ENCODE results near the gene MUC7. TPM values are rescaled to one million over a fixed set of nuclear protein-coding genes. Genes with fewer than 3 reads are reported as not detected.

Gene MUC7
- total RNA-seq, 4 donors from 2014 or later, result not detected

- in situ Hi-C loops (cut with MboI; ENCODE audit: low pct_ligation_motif_present in 1 of 4, low pct_unique_long_range_greater_than_20kb in 1 of 4, low sequenced_read_pairs in 3 of 4), result no loop called here
- 76 to 83% methylated on average over 3 to 5 of the region's 5 CpGs for WGBS, 2 donors (ENCODE audit: low coverage in 1 of 2)
Observed at GRCh38 chr4:70530997-70531396, 59.0 kb downstream of the MUC7 start.

GRCh38 chr4:70531981-70532380 is 60.0 kb downstream of the MUC7 start:
- Histone ChIP-seq H3K36me3 (no peaks in the 10 kb centered on the region), H3K9me3 (no peaks in the 10 kb centered on the region), H3K27me3 (no peaks in the 10 kb centered on the region), H3K27ac (no peak overlapping the region), H3K4me1 (no peaks in the 10 kb centered on the region), H3K4me3 (no peak overlapping the region)
- 60 to 62% methylated on average over 1 to 2 of the region's 2 CpGs for WGBS, 2 donors (ENCODE audit: low coverage in 1 of 2)
- TF ChIP-seq, protein P1, sequence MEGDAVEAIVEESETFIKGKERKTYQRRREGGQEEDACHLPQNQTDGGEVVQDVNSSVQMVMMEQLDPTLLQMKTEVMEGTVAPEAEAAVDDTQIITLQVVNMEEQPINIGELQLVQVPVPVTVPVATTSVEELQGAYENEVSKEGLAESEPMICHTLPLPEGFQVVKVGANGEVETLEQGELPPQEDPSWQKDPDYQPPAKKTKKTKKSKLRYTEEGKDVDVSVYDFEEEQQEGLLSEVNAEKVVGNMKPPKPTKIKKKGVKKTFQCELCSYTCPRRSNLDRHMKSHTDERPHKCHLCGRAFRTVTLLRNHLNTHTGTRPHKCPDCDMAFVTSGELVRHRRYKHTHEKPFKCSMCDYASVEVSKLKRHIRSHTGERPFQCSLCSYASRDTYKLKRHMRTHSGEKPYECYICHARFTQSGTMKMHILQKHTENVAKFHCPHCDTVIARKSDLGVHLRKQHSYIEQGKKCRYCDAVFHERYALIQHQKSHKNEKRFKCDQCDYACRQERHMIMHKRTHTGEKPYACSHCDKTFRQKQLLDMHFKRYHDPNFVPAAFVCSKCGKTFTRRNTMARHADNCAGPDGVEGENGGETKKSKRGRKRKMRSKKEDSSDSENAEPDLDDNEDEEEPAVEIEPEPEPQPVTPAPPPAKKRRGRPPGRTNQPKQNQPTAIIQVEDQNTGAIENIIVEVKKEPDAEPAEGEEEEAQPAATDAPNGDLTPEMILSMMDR (IDR thresholded peaks at IDR 0.05), result no peak
- TF ChIP-seq POLR2A (IDR thresholded peaks at IDR 0.05) (no peak), POLR2AphosphoS5 (IDR thresholded peaks at IDR 0.05) (no peak), EP300 (IDR thresholded peaks at IDR 0.05; ENCODE audit: low read depth) (no peak)
- intact Hi-C loops (cut with DNase I; ENCODE audit: low total_unique reads) (no loop called here), in situ Hi-C loops (cut with MboI; ENCODE audit: low pct_ligation_motif_present in 1 of 4, low pct_unique_long_range_greater_than_20kb in 1 of 4, low sequenced_read_pairs in 3 of 4) (no loop called here)
- DNase-seq, result no peak

More at GRCh38 chr4:70530997-70531396, 59.0 kb downstream of the MUC7 start:
- no peak overlapping the region for H3K27ac ChIP-seq
- no peaks in the 10 kb centered on the region for H3K4me1 ChIP-seq
- TF ChIP-seq POLR2AphosphoS5 (IDR thresholded peaks at IDR 0.05) (no peak), POLR2A (IDR thresholded peaks at IDR 0.05) (no peak), EP300 (IDR thresholded peaks at IDR 0.05; ENCODE audit: low read depth) (no peak)
- TF ChIP-seq, protein P1 (IDR thresholded peaks at IDR 0.05), result no peak
- no peak for DNase-seq
- H3K36me3 ChIP-seq, result no peaks in the 10 kb centered on the region
- H3K27me3 ChIP-seq, result no peaks in the 10 kb centered on the region
- intact Hi-C loops (cut with DNase I; ENCODE audit: low total_unique reads), result no loop called here
- H3K4me3 ChIP-seq, result no peak overlapping the region
- H3K9me3 ChIP-seq, result no peaks in the 10 kb centered on the region

Other genes with a start within 250 kb of the MUC7 start
- gene FDCSP, start 246.1 kb upstream of the MUC7 start, total RNA-seq, result 10 to 100 TPM in 1 of 4 donors, not detected in 3; 15.4 TPM
- gene CSN3, start 229.6 kb upstream of the MUC7 start, total RNA-seq, result not detected
- not detected for gene CABS1, start 137.2 kb upstream of the MUC7 start, total RNA-seq
- gene SMR3A, start 111.4 kb upstream of the MUC7 start, total RNA-seq, result not detected
- gene SMR3B, start 89.1 kb upstream of the MUC7 start, total RNA-seq, result not detected
- not detected for gene OPRPN, start 74.3 kb upstream of the MUC7 start, total RNA-seq
- not detected for gene AMTN, start 46.4 kb downstream of the MUC7 start, total RNA-seq
- not detected for gene AMBN, start 120.1 kb downstream of the MUC7 start, total RNA-seq
- gene ENAM, start 156.5 kb downstream of the MUC7 start, total RNA-seq, result not detected
- gene JCHAIN, start 194.3 kb downstream of the MUC7 start, total RNA-seq, result 1,000 to 10,000 TPM in 1 of 4 donors, 100 to 1,000 TPM in 1, 10 to 100 TPM in 2; 38.2 to 1,497 (median 176) TPM
- gene UTP3, start 216.3 kb downstream of the MUC7 start, total RNA-seq, result 10 to 100 TPM in 3 of 4 donors, 1 to 10 TPM in 1; 3.7 to 23.1 (median 19.4) TPM
- 10 to 100 TPM; 39.6 to 93.9 (median 50.8) TPM for gene RUFY3, start 249.8 kb downstream of the MUC7 start, total RNA-seq